ENCODE measurements around the gene NTM.
A peak's percentile ranks its signal among the peaks of the same experiment; 100 is the strongest.

NTM gene

GRCh38 chr11:131808470-131808869 lies 438.1 kb downstream of the NTM start:
- no peak overlapping the region for H3K4me3 ChIP-seq (ENCODE audit: low read length)
- TF ChIP-seq CTCF (conservative IDR thresholded peaks at IDR 0.05; ENCODE audit: low read length) = no peak
- DNase-seq (ENCODE audit: low read depth) = no peak

GRCh38 chr11:131809203-131809918 lies 438.9 kb downstream of the NTM start:
- no peak overlapping the region for H3K4me3 ChIP-seq (ENCODE audit: low read length)
- TF ChIP-seq CTCF (conservative IDR thresholded peaks at IDR 0.05; ENCODE audit: low read length) = no peak
- peak; percentile 13 for DNase-seq (ENCODE audit: low read depth)

GRCh38 chr11:131810541-131810940 lies 440.1 kb downstream of the NTM start:
- no peak for TF ChIP-seq CTCF (conservative IDR thresholded peaks at IDR 0.05; ENCODE audit: low read length)
- no peak overlapping the region for H3K4me3 ChIP-seq (ENCODE audit: low read length)
- peak; percentile 8 for DNase-seq (ENCODE audit: low read depth)

- no peak overlapping the region for H3K4me3 ChIP-seq (ENCODE audit: low read length)
- no peak for TF ChIP-seq CTCF (conservative IDR thresholded peaks at IDR 0.05; ENCODE audit: low read length)
- no peak for DNase-seq (ENCODE audit: low read depth)
Measured at GRCh38 chr11:131811383-131811782, 441.0 kb downstream of the NTM start.

GRCh38 chr11:131814108-131814507 lies 443.7 kb downstream of the NTM start:
- no peak for TF ChIP-seq CTCF (conservative IDR thresholded peaks at IDR 0.05; ENCODE audit: low read length)
- no peak overlapping the region for H3K4me3 ChIP-seq (ENCODE audit: low read length)
- no peak for DNase-seq (ENCODE audit: low read depth)

GRCh38 chr11:131815590-131815989 lies 445.2 kb downstream of the NTM start:
- no peak overlapping the region for H3K4me3 ChIP-seq (ENCODE audit: low read length)
- no peak for TF ChIP-seq CTCF (conservative IDR thresholded peaks at IDR 0.05; ENCODE audit: low read length)
- no peak for DNase-seq (ENCODE audit: low read depth)

- H3K4me3 ChIP-seq (ENCODE audit: low read length) = no peak overlapping the region
- TF ChIP-seq CTCF (conservative IDR thresholded peaks at IDR 0.05; ENCODE audit: low read length) = no peak
- DNase-seq (ENCODE audit: low read depth) = peak; percentile 18
Measured at GRCh38 chr11:131816051-131816450, 445.6 kb downstream of the NTM start.
